ENCODE results near the gene BAG2. TPM values are rescaled to one million over a fixed set of nuclear protein-coding genes. Genes with fewer than 3 reads are reported as not detected.

Gene BAG2
- total RNA-seq (10 to 100 TPM in 3 of 5 donors, 1 to 10 TPM in 2; 2.0 to 48.7 (median 19.8) TPM), polyA plus RNA-seq (1 to 10 TPM; 3.4 to 5.1 (median 3.8) TPM)
- long read RNA-seq, donor 1, full-length matches to known transcripts = 18 of 18 reads
- long read RNA-seq, donor 1, partial matches to known transcripts = 0 of 18 reads
- long read RNA-seq, donor 1, other reads (novel, unspliced or antisense) = 0 of 18 reads
- long read RNA-seq, donor 2, full-length matches to known transcripts = 18 of 47 reads
- long read RNA-seq, donor 2, partial matches to known transcripts = 12 of 47 reads
- long read RNA-seq, donor 2, other reads (novel, unspliced or antisense) = 17 of 47 reads
- long read RNA-seq, donor 3, full-length matches to known transcripts = 10 of 10 reads
- long read RNA-seq, donor 3, partial matches to known transcripts = 0 of 10 reads
- long read RNA-seq, donor 3, other reads (novel, unspliced or antisense) = 0 of 10 reads
- long read RNA-seq, donor 4, full-length matches to known transcripts = 1 of 1 reads
- long read RNA-seq, donor 4, partial matches to known transcripts = 0 of 1 reads
- long read RNA-seq, donor 4, other reads (novel, unspliced or antisense) = 0 of 1 reads
- long read RNA-seq, donor 5, full-length matches to known transcripts = 12 of 24 reads
- long read RNA-seq, donor 5, partial matches to known transcripts = 12 of 24 reads
- long read RNA-seq, donor 5, other reads (novel, unspliced or antisense) = 0 of 24 reads
- long read RNA-seq, donor 6, full-length matches to known transcripts = 18 of 18 reads
- long read RNA-seq, donor 6, partial matches to known transcripts = 0 of 18 reads
- long read RNA-seq, donor 6, other reads (novel, unspliced or antisense) = 0 of 18 reads
- long read RNA-seq, donor 7, full-length matches to known transcripts = 51 of 82 reads
- long read RNA-seq, donor 7, partial matches to known transcripts = 16 of 82 reads
- long read RNA-seq, donor 7, other reads (novel, unspliced or antisense) = 15 of 82 reads
- long read RNA-seq, donor 8, full-length matches to known transcripts = 1 of 1 reads
- long read RNA-seq, donor 8, partial matches to known transcripts = 0 of 1 reads
- long read RNA-seq, donor 8, other reads (novel, unspliced or antisense) = 0 of 1 reads
- long read RNA-seq, donor 9, full-length matches to known transcripts = 3 of 10 reads
- long read RNA-seq, donor 9, partial matches to known transcripts = 0 of 10 reads
- long read RNA-seq, donor 9, other reads (novel, unspliced or antisense) = 7 of 10 reads
- long read RNA-seq, donor 10, full-length matches to known transcripts = 12 of 12 reads
- long read RNA-seq, donor 10, partial matches to known transcripts = 0 of 12 reads
- long read RNA-seq, donor 10, other reads (novel, unspliced or antisense) = 0 of 12 reads

DNA sequence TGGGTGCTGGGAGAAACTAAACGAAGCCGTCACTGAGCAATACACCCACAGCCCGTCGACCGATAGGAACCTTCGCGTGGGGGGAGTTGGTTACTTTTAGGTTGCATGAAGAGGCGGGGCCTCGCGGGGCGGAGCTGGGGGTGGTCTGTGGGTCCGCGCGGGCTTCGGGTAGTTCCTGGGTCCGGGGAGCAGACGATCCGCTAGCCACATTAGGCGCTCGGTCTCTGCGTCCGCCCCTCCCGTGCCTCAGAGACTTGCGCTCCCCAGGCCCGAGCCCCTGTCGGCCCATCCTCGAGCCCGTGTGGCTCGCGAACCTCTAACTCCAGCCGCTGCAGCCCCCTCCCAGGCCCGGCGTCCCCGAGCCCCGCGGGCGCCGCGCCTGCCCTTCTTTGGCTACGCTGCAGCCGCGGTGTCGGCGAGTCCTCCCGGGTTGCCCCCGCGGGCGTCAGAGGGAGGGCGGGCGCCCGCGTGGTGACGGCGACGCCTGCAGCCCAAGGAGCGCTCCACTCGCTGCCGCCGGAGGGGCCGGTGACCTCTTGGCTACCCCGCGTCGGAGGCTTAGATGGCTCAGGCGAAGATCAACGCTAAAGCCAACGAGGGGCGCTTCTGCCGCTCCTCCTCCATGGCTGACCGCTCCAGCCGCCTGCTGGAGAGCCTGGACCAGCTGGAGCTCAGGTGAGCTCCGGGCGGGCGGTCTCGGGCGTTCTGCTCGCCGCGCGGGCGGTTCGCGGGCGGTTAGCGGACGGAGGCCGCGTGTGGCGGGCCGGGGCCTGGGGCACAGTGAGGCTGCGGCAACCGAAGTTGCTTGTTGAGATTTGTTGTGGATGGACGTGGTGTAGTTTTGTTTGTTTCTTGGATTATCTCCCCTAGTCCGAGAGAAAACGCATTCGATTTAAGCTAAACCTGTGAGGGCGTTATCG is at the start of gene BAG2:
TSS of gene BAG2 (plus strand) at position 191 of the 920 bp plus-strand sequence. CDS start at position 563, 372 bp downstream.
- peak; percentile 78 to 93 for DNase-seq
- Histone ChIP-seq H3K9me3 (no peaks in the 10 kb centered on the region), H3K27me3 (no peaks in the 10 kb centered on the region), H3K4me1 (peaks cover 9 to 52% (median 26%) of the 10 kb centered on the region in 4 donors), H3K36me3 (peaks cover 0 to 4% (median 3%) of the 10 kb centered on the region in 4 donors), H3K27ac (peak within 1 kb of the TSS; percentile 89 to 97 (median 93)), H3K4me3 (peak within 1 kb of the TSS; percentile 64 to 82 (median 72))
- intact Hi-C loops (cut with DNase I; ENCODE audit: low total_unique reads) = no loop called here
- 0 to 1% (median 1%) methylated on average over 20 to 97 of the region's 97 CpGs for WGBS, 5 donors
- TF ChIP-seq, protein P1, sequence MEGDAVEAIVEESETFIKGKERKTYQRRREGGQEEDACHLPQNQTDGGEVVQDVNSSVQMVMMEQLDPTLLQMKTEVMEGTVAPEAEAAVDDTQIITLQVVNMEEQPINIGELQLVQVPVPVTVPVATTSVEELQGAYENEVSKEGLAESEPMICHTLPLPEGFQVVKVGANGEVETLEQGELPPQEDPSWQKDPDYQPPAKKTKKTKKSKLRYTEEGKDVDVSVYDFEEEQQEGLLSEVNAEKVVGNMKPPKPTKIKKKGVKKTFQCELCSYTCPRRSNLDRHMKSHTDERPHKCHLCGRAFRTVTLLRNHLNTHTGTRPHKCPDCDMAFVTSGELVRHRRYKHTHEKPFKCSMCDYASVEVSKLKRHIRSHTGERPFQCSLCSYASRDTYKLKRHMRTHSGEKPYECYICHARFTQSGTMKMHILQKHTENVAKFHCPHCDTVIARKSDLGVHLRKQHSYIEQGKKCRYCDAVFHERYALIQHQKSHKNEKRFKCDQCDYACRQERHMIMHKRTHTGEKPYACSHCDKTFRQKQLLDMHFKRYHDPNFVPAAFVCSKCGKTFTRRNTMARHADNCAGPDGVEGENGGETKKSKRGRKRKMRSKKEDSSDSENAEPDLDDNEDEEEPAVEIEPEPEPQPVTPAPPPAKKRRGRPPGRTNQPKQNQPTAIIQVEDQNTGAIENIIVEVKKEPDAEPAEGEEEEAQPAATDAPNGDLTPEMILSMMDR (IDR thresholded peaks at IDR 0.05) = peak in 3 of 7 experiments; percentile 17 to 33 (median 28)
- peak in 1 of 4 donors; percentile 28 for TF ChIP-seq POLR2A (IDR thresholded peaks at IDR 0.05)
- TF ChIP-seq POLR2AphosphoS5 (IDR thresholded peaks at IDR 0.05) = peak; percentile 61 to 69 (median 62)
- TF ChIP-seq EP300 (IDR thresholded peaks at IDR 0.05) = no peak

DNA sequence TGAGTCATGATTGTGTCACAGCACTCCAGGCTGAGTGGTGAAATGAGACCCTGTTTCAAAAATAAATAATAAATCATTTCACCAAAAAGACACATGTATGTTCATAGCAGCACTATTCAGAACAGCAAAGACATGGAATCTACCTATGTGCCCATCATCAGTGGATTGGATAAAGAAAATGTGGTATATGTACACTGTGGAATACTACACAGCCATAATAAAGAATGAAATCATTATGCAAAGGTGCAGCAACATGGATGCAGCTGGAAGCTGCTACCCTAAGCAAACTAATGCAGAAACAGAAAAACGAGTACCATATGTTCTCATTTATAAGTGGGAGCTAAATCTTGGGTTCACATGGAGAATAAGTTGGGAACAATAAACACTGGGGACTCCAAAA is 49.0 kb upstream of the BAG2 start:
- intact Hi-C loops (cut with DNase I; ENCODE audit: low total_unique reads) = no loop called here

DNA sequence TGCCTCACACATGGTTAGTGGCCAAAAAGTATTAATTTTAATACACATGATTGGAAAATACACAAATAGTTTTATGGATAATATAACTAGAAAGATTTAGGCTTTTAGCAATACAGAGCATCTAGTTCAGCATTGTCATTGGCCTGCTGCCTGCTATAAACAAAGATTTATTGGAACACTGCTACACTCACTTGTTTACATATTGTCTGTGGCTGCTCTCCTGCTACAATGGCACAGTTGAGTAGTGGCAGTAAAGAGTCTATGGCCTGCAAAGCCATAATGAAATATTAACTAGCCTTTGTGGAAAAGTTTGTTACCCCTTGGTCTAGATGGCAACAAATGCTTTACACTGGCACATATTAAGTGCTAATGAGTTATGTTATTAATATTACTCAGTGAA is 44.4 kb upstream of the BAG2 start:
- Histone ChIP-seq H3K9me3 (no peaks in the 10 kb centered on the region), H3K4me3 (no peak overlapping the region), H3K36me3 (peaks cover 0 to 24% (median 17%) of the 10 kb centered on the region in 4 donors), H3K27ac (no peak overlapping the region), H3K27me3 (no peaks in the 10 kb centered on the region), H3K4me1 (peaks cover 0 to 8% (median 0%) of the 10 kb centered on the region in 4 donors)
- DNase-seq = no peak
- intact Hi-C loops (cut with DNase I; ENCODE audit: low total_unique reads) = no loop called here
- TF ChIP-seq POLR2AphosphoS5 (IDR thresholded peaks at IDR 0.05) (no peak), POLR2A (IDR thresholded peaks at IDR 0.05) (no peak), EP300 (IDR thresholded peaks at IDR 0.05) (no peak)
- TF ChIP-seq, protein P1 (IDR thresholded peaks at IDR 0.05) = no peak

More for the DNA sequence above, 49.0 kb upstream of the BAG2 start:
- Histone ChIP-seq H3K4me3 (no peak overlapping the region), H3K27ac (no peak overlapping the region), H3K9me3 (no peaks in the 10 kb centered on the region), H3K4me1 (peaks cover 0 to 9% (median 2%) of the 10 kb centered on the region in 4 donors), H3K27me3 (no peaks in the 10 kb centered on the region), H3K36me3 (peaks cover 0 to 16% (median 0%) of the 10 kb centered on the region in 4 donors)
- no peak for DNase-seq
- no peak for TF ChIP-seq EP300 (IDR thresholded peaks at IDR 0.05)
- TF ChIP-seq, protein P1 (IDR thresholded peaks at IDR 0.05) = no peak
- WGBS, 5 donors = 94 to 100% (median 97%) methylated on average over 1 of the region's 1 CpG
